Trophoblast cell (in vitro differentiated cells and primary cell): ENCODE data around the gene AP4S1.
A peak's percentile ranks its signal among the peaks of the same experiment; 100 is the strongest.

Experiments used
- DNase-seq, 2 donors: peaks; one replicate each; pipeline ENCODE4 v3.0.0-alpha.2; 2016
- H2AFZ ChIP-seq: 2 replicates; pipeline ENCODE4 v1.6.1; 2013; ENCODE audit warnings: low read length, moderate library complexity, mild to moderate bottlenecking; ENCODE audit not compliant: insufficient read depth, poor library complexity
- H2AK5ac ChIP-seq: 2 replicates; pipeline ENCODE4 v1.6.1; 2013; ENCODE audit warnings: mild to moderate bottlenecking, low read length
- H2BK120ac ChIP-seq: 2 replicates; pipeline ENCODE4 v1.6.1; 2013; ENCODE audit warnings: low read length, mild to moderate bottlenecking, moderate library complexity; ENCODE audit not compliant: insufficient read depth, poor library complexity
- H2BK12ac ChIP-seq: 2 replicates; pipeline ENCODE4 v1.6.1; 2013; ENCODE audit warnings: mild to moderate bottlenecking, low read length, moderate library complexity
- H2BK5ac ChIP-seq: 2 replicates; pipeline ENCODE4 v1.6.1; 2013; ENCODE audit warnings: low read length, low read depth, moderate library complexity, mild to moderate bottlenecking; ENCODE audit not compliant: poor library complexity
- H3K14ac ChIP-seq: 2 replicates; pipeline ENCODE4 v1.6.1; 2013; ENCODE audit warnings: mild to moderate bottlenecking, low read length
- H3K18ac ChIP-seq: 2 replicates; pipeline ENCODE4 v1.6.1; 2013; ENCODE audit warnings: mild to moderate bottlenecking, low read length
- H3K23ac ChIP-seq: 2 replicates; pipeline ENCODE4 v1.6.1; 2013; ENCODE audit warnings: low read length
- H3K27ac ChIP-seq: 2 replicates; pipeline ENCODE4 v1.5.1; 2013; ENCODE audit warnings: low read depth, mild to moderate bottlenecking, inconsistent platforms, low read length, moderate library complexity
- H3K27me3 ChIP-seq: 2 replicates; pipeline ENCODE4 v1.6.1; 2013; ENCODE audit warnings: inconsistent platforms, mild to moderate bottlenecking, low read length, moderate library complexity; ENCODE audit not compliant: insufficient read depth
- H3K36me3 ChIP-seq, 2 experiments: 1 replicate in 1 of 2; 2 replicates in 1 of 2; pipeline ENCODE4 v1.6.1; 2013; ENCODE audit warnings: low read length in 2 of 2, mild to moderate bottlenecking in 2 of 2, moderate library complexity in 1 of 2; ENCODE audit not compliant: insufficient read depth in 2 of 2, control insufficient read depth in 1 of 2
- H3K4ac ChIP-seq: 2 replicates; pipeline ENCODE4 v1.6.1; 2013; ENCODE audit warnings: low read depth, mild to moderate bottlenecking, low read length, moderate library complexity
- H3K4me1 ChIP-seq, 2 experiments: 1 replicate in 1 of 2; 2 replicates in 1 of 2; pipeline ENCODE4 v1.6.1; 2013; ENCODE audit warnings: low read length in 2 of 2, mild to moderate bottlenecking in 2 of 2, moderate library complexity in 1 of 2; ENCODE audit not compliant: insufficient read depth in 2 of 2, control insufficient read depth in 1 of 2
- H3K4me2 ChIP-seq: 2 replicates; pipeline ENCODE4 v1.6.1; 2013; ENCODE audit warnings: inconsistent platforms, mild to moderate bottlenecking, low read length, moderate library complexity
- H3K4me3 ChIP-seq: 2 replicates; pipeline ENCODE4 v1.5.1; 2013; ENCODE audit warnings: mild to moderate bottlenecking, low read depth, low read length, inconsistent platforms
- H3K79me1 ChIP-seq: one replicate; pipeline ENCODE4 v1.6.1; 2013; ENCODE audit warnings: low read length
- H3K79me2 ChIP-seq: 2 replicates; pipeline ENCODE4 v1.6.1; 2013; ENCODE audit warnings: low read length, mild to moderate bottlenecking; ENCODE audit not compliant: control insufficient read depth, insufficient read depth, poor library complexity
- H3K9ac ChIP-seq: 2 replicates; pipeline ENCODE4 v1.6.1; 2013; ENCODE audit warnings: mild to moderate bottlenecking, low read length
- H3K9me3 ChIP-seq: 2 replicates; pipeline ENCODE4 v1.6.1; 2013; ENCODE audit warnings: low read depth, mild to moderate bottlenecking, control low read depth, inconsistent platforms, low read length; ENCODE audit not compliant: insufficient read depth
- H4K12ac ChIP-seq: 2 replicates; pipeline ENCODE4 v1.6.1; 2013; ENCODE audit warnings: low read depth, mild to moderate bottlenecking, low read length, moderate library complexity
- H4K8ac ChIP-seq: 2 replicates; pipeline ENCODE4 v1.6.1; 2013; ENCODE audit warnings: low read depth, mild to moderate bottlenecking, low read length, moderate library complexity
- H4K91ac ChIP-seq: one replicate; pipeline ENCODE4 v1.6.1; 2013; ENCODE audit warnings: low read depth, mild to moderate bottlenecking, low read length, moderate library complexity
- WGBS: extraction: QIAGEN DNeasy Blood & Tissue Kit; methylation state at CpG from one replicate; pipeline ENCODE4 v1.1.7; 2013; ENCODE audit warnings: missing lambda C conversion rate; ENCODE audit not compliant: insufficient read length, insufficient coverage; ENCODE audit errors: extremely low coverage; 5-methylcytosine and 5-hydroxymethylcytosine counted together

Gene AP4S1

GRCh38 chr14:31070431-31070830 is 45.0 kb downstream of the AP4S1 start:
- H3K79me2 ChIP-seq: no peaks in the 10 kb centered on the region
- H3K79me1 ChIP-seq: peaks cover 2% of the 10 kb centered on the region
- no peak overlapping the region for H3K27ac ChIP-seq
- WGBS: no CpG with 5 or more reads among the region's 5 CpGs
- H3K4me2 ChIP-seq: no peak overlapping the region
- no peak overlapping the region for H3K14ac ChIP-seq
- H4K91ac ChIP-seq: no peak overlapping the region
- H4K12ac ChIP-seq: no peak overlapping the region
- no peak overlapping the region for H2BK12ac ChIP-seq
- H3K27me3 ChIP-seq: no peaks in the 10 kb centered on the region
- no peaks in the 10 kb centered on the region for H3K36me3 ChIP-seq
- H3K4me3 ChIP-seq: no peak overlapping the region
- H2AFZ ChIP-seq: no peak overlapping the region
- H3K4ac ChIP-seq: no peak overlapping the region
- no peak overlapping the region for H2BK5ac ChIP-seq
- peaks cover 3% of the 10 kb centered on the region in 2 experiments for H3K4me1 ChIP-seq
- H2BK120ac ChIP-seq: no peak overlapping the region
- no peaks in the 10 kb centered on the region for H3K9me3 ChIP-seq
- DNase-seq: peak; percentile 71 to 93
- no peak overlapping the region for H4K8ac ChIP-seq
- no peak overlapping the region for H3K18ac ChIP-seq
- H2AK5ac ChIP-seq: no peak overlapping the region
- no peak overlapping the region for H3K23ac ChIP-seq
- H3K9ac ChIP-seq: no peak overlapping the region

GRCh38 chr14:31071151-31071550 is 45.7 kb downstream of the AP4S1 start:
- Histone ChIP-seq H3K4me3 (no peak overlapping the region), H3K27me3 (no peaks in the 10 kb centered on the region), H4K12ac (no peak overlapping the region), H4K91ac (no peak overlapping the region), H3K4me2 (no peak overlapping the region), H3K18ac (no peak overlapping the region), H3K79me1 (peaks cover 2% of the 10 kb centered on the region), H2BK12ac (no peak overlapping the region), H3K4ac (no peak overlapping the region), H3K9ac (no peak overlapping the region), H2BK5ac (no peak overlapping the region), H3K14ac (no peak overlapping the region), H2AK5ac (no peak overlapping the region), H3K23ac (no peak overlapping the region), H3K36me3 (no peaks in the 10 kb centered on the region), H3K9me3 (no peaks in the 10 kb centered on the region), H2BK120ac (no peak overlapping the region), H3K79me2 (no peaks in the 10 kb centered on the region), H3K4me1 (peaks cover 3% of the 10 kb centered on the region in 2 experiments), H4K8ac (no peak overlapping the region), H2AFZ (no peak overlapping the region), H3K27ac (no peak overlapping the region)
- WGBS: no CpG with 5 or more reads among the region's 2 CpGs
- DNase-seq: peak in 1 of 2 donors; percentile 35

- no peaks in the 10 kb centered on the region for H3K9me3 ChIP-seq
- H3K4me1 ChIP-seq: peaks cover 2 to 3% of the 10 kb centered on the region in 2 experiments
- H3K27me3 ChIP-seq: no peaks in the 10 kb centered on the region
- H3K23ac ChIP-seq: no peak overlapping the region
- no peak overlapping the region for H2BK120ac ChIP-seq
- H2BK12ac ChIP-seq: no peak overlapping the region
- H4K91ac ChIP-seq: no peak overlapping the region
- DNase-seq: no peak
- no peak overlapping the region for H3K9ac ChIP-seq
- no peak overlapping the region for H3K4me3 ChIP-seq
- H4K12ac ChIP-seq: no peak overlapping the region
- no peak overlapping the region for H3K4me2 ChIP-seq
- no CpG with 5 or more reads among the region's 2 CpGs for WGBS
- H2BK5ac ChIP-seq: no peak overlapping the region
- H3K79me2 ChIP-seq: no peaks in the 10 kb centered on the region
- H3K14ac ChIP-seq: no peak overlapping the region
- H3K27ac ChIP-seq: no peak overlapping the region
- H3K79me1 ChIP-seq: peaks cover under 1% of the 10 kb centered on the region
- no peak overlapping the region for H2AK5ac ChIP-seq
- no peak overlapping the region for H4K8ac ChIP-seq
- no peaks in the 10 kb centered on the region for H3K36me3 ChIP-seq
- no peak overlapping the region for H3K4ac ChIP-seq
- H2AFZ ChIP-seq: no peak overlapping the region
- no peak overlapping the region for H3K18ac ChIP-seq
Observed at GRCh38 chr14:31075144-31075543, 49.7 kb downstream of the AP4S1 start.

GRCh38 chr14:31078766-31079165 is 53.3 kb downstream of the AP4S1 start:
- H3K36me3 ChIP-seq: no peaks in the 10 kb centered on the region
- H3K18ac ChIP-seq: no peak overlapping the region
- no peaks in the 10 kb centered on the region for H3K9me3 ChIP-seq
- WGBS: no CpG with 5 or more reads among the region's 2 CpGs
- no peak overlapping the region for H3K27ac ChIP-seq
- H3K4me3 ChIP-seq: no peak overlapping the region
- H2BK12ac ChIP-seq: no peak overlapping the region
- H3K79me2 ChIP-seq: no peaks in the 10 kb centered on the region
- H4K12ac ChIP-seq: no peak overlapping the region
- no peak overlapping the region for H3K23ac ChIP-seq
- H2BK120ac ChIP-seq: no peak overlapping the region
- H3K14ac ChIP-seq: no peak overlapping the region
- no peak overlapping the region for H4K8ac ChIP-seq
- no peak overlapping the region for H3K4me2 ChIP-seq
- H3K79me1 ChIP-seq: no peaks in the 10 kb centered on the region
- H2AK5ac ChIP-seq: no peak overlapping the region
- H4K91ac ChIP-seq: no peak overlapping the region
- no peak overlapping the region for H3K4ac ChIP-seq
- H2AFZ ChIP-seq: no peak overlapping the region
- no peak overlapping the region for H2BK5ac ChIP-seq
- H3K9ac ChIP-seq: no peak overlapping the region
- no peaks in the 10 kb centered on the region for H3K4me1 ChIP-seq
- H3K27me3 ChIP-seq: no peaks in the 10 kb centered on the region
- no peak for DNase-seq
